COLO668 (cell line): Measurements from ENCODE around the gene ADIG.

Experiments
- DNase-seq: peaks from one replicate; lab custom pipeline; 2025; ENCODE audit not compliant: unreplicated experiment; lab: John Stamatoyannopoulos, UW

The ADIG gene

GRCh38 chr20:38601216-38602184, 20.5 kb downstream of the ADIG start, which contains the start of gene ARHGAP40:
Gene ARHGAP40, plus strand, starts transcription at chr20:38601809.
- DNase-seq, result no peak

GRCh38 chr20:38602185-38602581, 21.2 kb downstream of the ADIG start:
- no peak for DNase-seq

- DNase-seq, result no peak
These were observed 22.3 kb downstream of the ADIG start for GRCh38 chr20:38603286-38603685.

GRCh38 chr20:38604873-38605303, 23.9 kb downstream of the ADIG start:
- DNase-seq, result no peak

GRCh38 chr20:38607351-38607750, 26.4 kb downstream of the ADIG start:
- DNase-seq, result no peak

- no peak for DNase-seq
These were observed 27.2 kb downstream of the ADIG start for GRCh38 chr20:38608188-38608587.

GRCh38 chr20:38609815-38610214, 28.8 kb downstream of the ADIG start:
- no peak for DNase-seq

GRCh38 chr20:38610521-38610920, 29.5 kb downstream of the ADIG start:
- DNase-seq, result no peak

GRCh38 chr20:38612751-38613515, 31.9 kb downstream of the ADIG start:
- no peak for DNase-seq

- no peak for DNase-seq
These were observed 34.3 kb downstream of the ADIG start for GRCh38 chr20:38615283-38615682.

GRCh38 chr20:38616457-38616856, 35.5 kb downstream of the ADIG start:
- no peak for DNase-seq

- DNase-seq, result no peak
These were observed 36.2 kb downstream of the ADIG start for GRCh38 chr20:38617011-38617829.

GRCh38 chr20:38617830-38618196, 36.8 kb downstream of the ADIG start:
- no peak for DNase-seq

- DNase-seq, result no peak
These were observed 39.4 kb downstream of the ADIG start for GRCh38 chr20:38620441-38620840.

- DNase-seq, result no peak
These were observed 42.1 kb downstream of the ADIG start for GRCh38 chr20:38623061-38623460.

- DNase-seq, result no peak
These were observed 43.1 kb downstream of the ADIG start for GRCh38 chr20:38624084-38624483.

GRCh38 chr20:38625896-38626295, 44.9 kb downstream of the ADIG start:
- DNase-seq, result no peak

- DNase-seq, result no peak
These were observed 46.1 kb downstream of the ADIG start for GRCh38 chr20:38626921-38627659.

- DNase-seq, result no peak
These were observed 47.8 kb downstream of the ADIG start for GRCh38 chr20:38628580-38629470.
